Activated naive CD4-positive, alpha-beta T cell treated with anti-CD3 and anti-CD28 coated beads, Interleukin-2, amount 50 U/mL, for 24 hours (primary cell): ENCODE results near the gene HUWE1.
A peak's percentile ranks its signal among the peaks of the same experiment; 100 is the strongest.

Source experiments
- H3K27ac Mint-ChIP-seq: one replicate; pipeline ENCODE4 v1.8.0; 2021; ENCODE audit warnings: mild to moderate bottlenecking, mixed read lengths
- H3K27me3 Mint-ChIP-seq: one replicate; pipeline ENCODE4 v1.8.0; 2021; ENCODE audit warnings: mixed read lengths
- H3K36me3 Mint-ChIP-seq: one replicate; pipeline ENCODE4 v1.8.0; 2021; ENCODE audit warnings: mixed read lengths
- H3K4me1 Mint-ChIP-seq: one replicate; pipeline ENCODE4 v1.8.0; 2021; ENCODE audit warnings: mixed read lengths
- H3K4me3 Mint-ChIP-seq: one replicate; pipeline ENCODE4 v1.8.0; 2021; ENCODE audit warnings: mild to moderate bottlenecking, mixed read lengths
- H3K9me3 Mint-ChIP-seq: one replicate; pipeline ENCODE4 v1.8.0; 2021; ENCODE audit warnings: mixed read lengths

HUWE1 gene

GRCh38 chrX:53669258-53669657, 17.3 kb downstream of the HUWE1 start:
- H3K4me1 Mint-ChIP-seq = peaks cover 28% of the 10 kb centered on the region
- no peaks in the 10 kb centered on the region for H3K9me3 Mint-ChIP-seq
- H3K36me3 Mint-ChIP-seq = peaks cover 1% of the 10 kb centered on the region
- H3K27ac Mint-ChIP-seq = no peak overlapping the region
- H3K27me3 Mint-ChIP-seq = no peaks in the 10 kb centered on the region
- no peak overlapping the region for H3K4me3 Mint-ChIP-seq

- no peaks in the 10 kb centered on the region for H3K9me3 Mint-ChIP-seq
- H3K36me3 Mint-ChIP-seq = peaks cover 7% of the 10 kb centered on the region
- no peaks in the 10 kb centered on the region for H3K27me3 Mint-ChIP-seq
- H3K4me3 Mint-ChIP-seq = no peak overlapping the region
- H3K27ac Mint-ChIP-seq = no peak overlapping the region
- peaks cover 36% of the 10 kb centered on the region for H3K4me1 Mint-ChIP-seq
Observed at GRCh38 chrX:53666171-53666570, 20.3 kb downstream of the HUWE1 start.

GRCh38 chrX:53660004-53660403, 26.5 kb downstream of the HUWE1 start:
- peaks cover 50% of the 10 kb centered on the region for H3K4me1 Mint-ChIP-seq
- no peaks in the 10 kb centered on the region for H3K9me3 Mint-ChIP-seq
- no peak overlapping the region for H3K27ac Mint-ChIP-seq
- H3K4me3 Mint-ChIP-seq = no peak overlapping the region
- no peaks in the 10 kb centered on the region for H3K27me3 Mint-ChIP-seq
- peaks cover 17% of the 10 kb centered on the region for H3K36me3 Mint-ChIP-seq

GRCh38 chrX:53659039-53659438, 27.5 kb downstream of the HUWE1 start:
- H3K9me3 Mint-ChIP-seq = no peaks in the 10 kb centered on the region
- H3K36me3 Mint-ChIP-seq = peaks cover 17% of the 10 kb centered on the region
- peak overlapping the region; percentile 63 for H3K27ac Mint-ChIP-seq
- peak overlapping the region; percentile 23 for H3K4me3 Mint-ChIP-seq
- H3K4me1 Mint-ChIP-seq = peaks cover 57% of the 10 kb centered on the region
- H3K27me3 Mint-ChIP-seq = no peaks in the 10 kb centered on the region

GRCh38 chrX:53656845-53657244, 29.7 kb downstream of the HUWE1 start:
- H3K9me3 Mint-ChIP-seq = no peaks in the 10 kb centered on the region
- H3K36me3 Mint-ChIP-seq = peaks cover 10% of the 10 kb centered on the region
- H3K27ac Mint-ChIP-seq = no peak overlapping the region
- no peaks in the 10 kb centered on the region for H3K27me3 Mint-ChIP-seq
- no peak overlapping the region for H3K4me3 Mint-ChIP-seq
- peaks cover 50% of the 10 kb centered on the region for H3K4me1 Mint-ChIP-seq

GRCh38 chrX:53654376-53654775, 32.1 kb downstream of the HUWE1 start:
- no peaks in the 10 kb centered on the region for H3K9me3 Mint-ChIP-seq
- H3K36me3 Mint-ChIP-seq = peaks cover 12% of the 10 kb centered on the region
- no peak overlapping the region for H3K4me3 Mint-ChIP-seq
- H3K27ac Mint-ChIP-seq = no peak overlapping the region
- peaks cover 48% of the 10 kb centered on the region for H3K4me1 Mint-ChIP-seq
- H3K27me3 Mint-ChIP-seq = no peaks in the 10 kb centered on the region

- H3K9me3 Mint-ChIP-seq = no peaks in the 10 kb centered on the region
- H3K36me3 Mint-ChIP-seq = peaks cover 6% of the 10 kb centered on the region
- H3K27ac Mint-ChIP-seq = no peak overlapping the region
- H3K27me3 Mint-ChIP-seq = no peaks in the 10 kb centered on the region
- H3K4me3 Mint-ChIP-seq = no peak overlapping the region
- peaks cover 4% of the 10 kb centered on the region for H3K4me1 Mint-ChIP-seq
Observed at GRCh38 chrX:53644751-53645150, 41.8 kb downstream of the HUWE1 start.

- Mint-ChIP-seq H3K9me3 (no peaks in the 10 kb centered on the region), H3K4me1 (peaks cover 4% of the 10 kb centered on the region), H3K27me3 (no peaks in the 10 kb centered on the region), H3K36me3 (peaks cover 8% of the 10 kb centered on the region), H3K27ac (no peak overlapping the region), H3K4me3 (no peak overlapping the region)
Observed at GRCh38 chrX:53642337-53642736, 44.2 kb downstream of the HUWE1 start.

GRCh38 chrX:53639257-53639656, 47.3 kb downstream of the HUWE1 start:
- no peak overlapping the region for H3K27ac Mint-ChIP-seq
- no peaks in the 10 kb centered on the region for H3K27me3 Mint-ChIP-seq
- no peaks in the 10 kb centered on the region for H3K9me3 Mint-ChIP-seq
- peaks cover 12% of the 10 kb centered on the region for H3K4me1 Mint-ChIP-seq
- H3K4me3 Mint-ChIP-seq = no peak overlapping the region
- peaks cover 5% of the 10 kb centered on the region for H3K36me3 Mint-ChIP-seq

- H3K4me1 Mint-ChIP-seq = peaks cover 15% of the 10 kb centered on the region
- no peak overlapping the region for H3K27ac Mint-ChIP-seq
- no peak overlapping the region for H3K4me3 Mint-ChIP-seq
- H3K9me3 Mint-ChIP-seq = no peaks in the 10 kb centered on the region
- no peaks in the 10 kb centered on the region for H3K27me3 Mint-ChIP-seq
- peaks cover 5% of the 10 kb centered on the region for H3K36me3 Mint-ChIP-seq
Observed at GRCh38 chrX:53637479-53637878, 49.0 kb downstream of the HUWE1 start.

- Mint-ChIP-seq H3K27me3 (no peaks in the 10 kb centered on the region), H3K9me3 (no peaks in the 10 kb centered on the region), H3K36me3 (peaks cover 3% of the 10 kb centered on the region), H3K4me3 (no peak overlapping the region), H3K27ac (no peak overlapping the region), H3K4me1 (peaks cover 6% of the 10 kb centered on the region)
Observed at GRCh38 chrX:53631156-53631555, 55.4 kb downstream of the HUWE1 start.

- no peaks in the 10 kb centered on the region for H3K27me3 Mint-ChIP-seq
- peaks cover 3% of the 10 kb centered on the region for H3K4me1 Mint-ChIP-seq
- no peak overlapping the region for H3K27ac Mint-ChIP-seq
- H3K36me3 Mint-ChIP-seq = peaks cover 3% of the 10 kb centered on the region
- H3K9me3 Mint-ChIP-seq = no peaks in the 10 kb centered on the region
- no peak overlapping the region for H3K4me3 Mint-ChIP-seq
Observed at GRCh38 chrX:53630261-53630660, 56.3 kb downstream of the HUWE1 start.

- Mint-ChIP-seq H3K4me3 (no peak overlapping the region), H3K27me3 (no peaks in the 10 kb centered on the region), H3K27ac (no peak overlapping the region), H3K4me1 (peaks cover 13% of the 10 kb centered on the region), H3K9me3 (no peaks in the 10 kb centered on the region), H3K36me3 (peaks cover 13% of the 10 kb centered on the region)
Observed at GRCh38 chrX:53622431-53622830, 64.1 kb downstream of the HUWE1 start.

- Mint-ChIP-seq H3K36me3 (peaks cover 17% of the 10 kb centered on the region), H3K27ac (peak overlapping the region; percentile 10), H3K9me3 (no peaks in the 10 kb centered on the region), H3K4me3 (no peak overlapping the region), H3K4me1 (peaks cover 13% of the 10 kb centered on the region), H3K27me3 (no peaks in the 10 kb centered on the region)
Observed at GRCh38 chrX:53621418-53621986, 65.0 kb downstream of the HUWE1 start.

GRCh38 chrX:53616946-53617345, 69.6 kb downstream of the HUWE1 start:
- H3K9me3 Mint-ChIP-seq = no peaks in the 10 kb centered on the region
- H3K36me3 Mint-ChIP-seq = peaks cover 19% of the 10 kb centered on the region
- H3K27me3 Mint-ChIP-seq = no peaks in the 10 kb centered on the region
- no peak overlapping the region for H3K4me3 Mint-ChIP-seq
- no peak overlapping the region for H3K27ac Mint-ChIP-seq
- peaks cover 10% of the 10 kb centered on the region for H3K4me1 Mint-ChIP-seq

- Mint-ChIP-seq H3K9me3 (no peaks in the 10 kb centered on the region), H3K27me3 (no peaks in the 10 kb centered on the region), H3K4me3 (no peak overlapping the region), H3K27ac (peak overlapping the region; percentile 89), H3K36me3 (peaks cover 7% of the 10 kb centered on the region), H3K4me1 (peaks cover 10% of the 10 kb centered on the region)
Observed at GRCh38 chrX:53606456-53606855, 80.1 kb downstream of the HUWE1 start.

- no peaks in the 10 kb centered on the region for H3K9me3 Mint-ChIP-seq
- H3K36me3 Mint-ChIP-seq = peaks cover 6% of the 10 kb centered on the region
- H3K27ac Mint-ChIP-seq = no peak overlapping the region
- no peak overlapping the region for H3K4me3 Mint-ChIP-seq
- no peaks in the 10 kb centered on the region for H3K27me3 Mint-ChIP-seq
- peaks cover 10% of the 10 kb centered on the region for H3K4me1 Mint-ChIP-seq
Observed at GRCh38 chrX:53605004-53605403, 81.5 kb downstream of the HUWE1 start.
